ENCODE data around the gene AWAT2.

DNA sequence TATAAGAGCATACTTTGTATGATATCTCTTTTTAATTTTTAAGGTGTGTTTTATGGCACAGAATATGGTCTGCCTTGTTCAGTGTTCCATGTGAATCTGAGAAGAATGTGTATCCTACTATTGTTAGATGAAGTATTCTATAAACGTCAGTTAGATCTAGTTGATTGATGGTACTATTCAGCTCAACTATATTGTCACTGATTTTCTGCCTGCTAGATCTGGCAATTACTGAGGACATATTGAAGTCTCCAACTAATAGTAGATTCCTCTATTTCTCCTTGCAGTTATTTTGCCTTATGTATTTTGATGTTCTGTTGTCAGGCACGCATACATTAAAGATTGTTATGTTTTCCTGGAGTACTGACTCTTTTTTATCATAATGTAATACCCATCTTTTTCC, 39.8 kb downstream of the AWAT2 start:
- TF ChIP-seq RCOR1 (IDR thresholded peaks at IDR 0.05; ENCODE audit: borderline replicate concordance in 1 of 2, low read depth in 2 of 2, low read length in 2 of 2) (no peak), POLR2A (conservative IDR thresholded peaks at IDR 0.05) (no peak), CTCF (IDR thresholded peaks at IDR 0.05 in 2 of 3, conservative IDR thresholded peaks at IDR 0.05 in 1 of 3; ENCODE audit: insufficient read depth in 2 of 3, low read depth in 1 of 3, low read length in 3 of 3) (no peak), POLR2AphosphoS5 (IDR thresholded peaks at IDR 0.05; ENCODE audit: control insufficient read depth, insufficient read depth, low read depth, low read length) (no peak), ZBTB7A (IDR thresholded peaks at IDR 0.05; ENCODE audit: borderline replicate concordance, control insufficient read depth, low read depth, low read length) (no peak), TAL1 (IDR thresholded peaks at IDR 0.05) (no peak), NONO (IDR thresholded peaks at IDR 0.05; ENCODE audit: low read depth in 2 of 2, low read length in 1 of 2) (no peak), CHD1 (IDR thresholded peaks at IDR 0.05; ENCODE audit: low read length) (no peak), ZNF224 (CRISPR knock-in tag; IDR thresholded peaks at IDR 0.05) (no peak), MYNN (IDR thresholded peaks at IDR 0.05) (no peak), MYNN (CRISPR knock-in tag; IDR thresholded peaks at IDR 0.05) (no peak), JUNB (CRISPR knock-in tag; conservative IDR thresholded peaks at IDR 0.05) (no peak), ATF1 (CRISPR knock-in tag; IDR thresholded peaks at IDR 0.05) (no peak), ATF1 (tag; IDR thresholded peaks at IDR 0.05) (no peak)
- TF ChIP-seq, protein P1, sequence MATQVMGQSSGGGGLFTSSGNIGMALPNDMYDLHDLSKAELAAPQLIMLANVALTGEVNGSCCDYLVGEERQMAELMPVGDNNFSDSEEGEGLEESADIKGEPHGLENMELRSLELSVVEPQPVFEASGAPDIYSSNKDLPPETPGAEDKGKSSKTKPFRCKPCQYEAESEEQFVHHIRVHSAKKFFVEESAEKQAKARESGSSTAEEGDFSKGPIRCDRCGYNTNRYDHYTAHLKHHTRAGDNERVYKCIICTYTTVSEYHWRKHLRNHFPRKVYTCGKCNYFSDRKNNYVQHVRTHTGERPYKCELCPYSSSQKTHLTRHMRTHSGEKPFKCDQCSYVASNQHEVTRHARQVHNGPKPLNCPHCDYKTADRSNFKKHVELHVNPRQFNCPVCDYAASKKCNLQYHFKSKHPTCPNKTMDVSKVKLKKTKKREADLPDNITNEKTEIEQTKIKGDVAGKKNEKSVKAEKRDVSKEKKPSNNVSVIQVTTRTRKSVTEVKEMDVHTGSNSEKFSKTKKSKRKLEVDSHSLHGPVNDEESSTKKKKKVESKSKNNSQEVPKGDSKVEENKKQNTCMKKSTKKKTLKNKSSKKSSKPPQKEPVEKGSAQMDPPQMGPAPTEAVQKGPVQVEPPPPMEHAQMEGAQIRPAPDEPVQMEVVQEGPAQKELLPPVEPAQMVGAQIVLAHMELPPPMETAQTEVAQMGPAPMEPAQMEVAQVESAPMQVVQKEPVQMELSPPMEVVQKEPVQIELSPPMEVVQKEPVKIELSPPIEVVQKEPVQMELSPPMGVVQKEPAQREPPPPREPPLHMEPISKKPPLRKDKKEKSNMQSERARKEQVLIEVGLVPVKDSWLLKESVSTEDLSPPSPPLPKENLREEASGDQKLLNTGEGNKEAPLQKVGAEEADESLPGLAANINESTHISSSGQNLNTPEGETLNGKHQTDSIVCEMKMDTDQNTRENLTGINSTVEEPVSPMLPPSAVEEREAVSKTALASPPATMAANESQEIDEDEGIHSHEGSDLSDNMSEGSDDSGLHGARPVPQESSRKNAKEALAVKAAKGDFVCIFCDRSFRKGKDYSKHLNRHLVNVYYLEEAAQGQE (IDR thresholded peaks at IDR 0.05; ENCODE audit: borderline replicate concordance) = no peak
- TF ChIP-seq, protein P1 (CRISPR knock-in tag; IDR thresholded peaks at IDR 0.05; ENCODE audit: low read depth) = no peak
- TF ChIP-seq, protein P2, sequence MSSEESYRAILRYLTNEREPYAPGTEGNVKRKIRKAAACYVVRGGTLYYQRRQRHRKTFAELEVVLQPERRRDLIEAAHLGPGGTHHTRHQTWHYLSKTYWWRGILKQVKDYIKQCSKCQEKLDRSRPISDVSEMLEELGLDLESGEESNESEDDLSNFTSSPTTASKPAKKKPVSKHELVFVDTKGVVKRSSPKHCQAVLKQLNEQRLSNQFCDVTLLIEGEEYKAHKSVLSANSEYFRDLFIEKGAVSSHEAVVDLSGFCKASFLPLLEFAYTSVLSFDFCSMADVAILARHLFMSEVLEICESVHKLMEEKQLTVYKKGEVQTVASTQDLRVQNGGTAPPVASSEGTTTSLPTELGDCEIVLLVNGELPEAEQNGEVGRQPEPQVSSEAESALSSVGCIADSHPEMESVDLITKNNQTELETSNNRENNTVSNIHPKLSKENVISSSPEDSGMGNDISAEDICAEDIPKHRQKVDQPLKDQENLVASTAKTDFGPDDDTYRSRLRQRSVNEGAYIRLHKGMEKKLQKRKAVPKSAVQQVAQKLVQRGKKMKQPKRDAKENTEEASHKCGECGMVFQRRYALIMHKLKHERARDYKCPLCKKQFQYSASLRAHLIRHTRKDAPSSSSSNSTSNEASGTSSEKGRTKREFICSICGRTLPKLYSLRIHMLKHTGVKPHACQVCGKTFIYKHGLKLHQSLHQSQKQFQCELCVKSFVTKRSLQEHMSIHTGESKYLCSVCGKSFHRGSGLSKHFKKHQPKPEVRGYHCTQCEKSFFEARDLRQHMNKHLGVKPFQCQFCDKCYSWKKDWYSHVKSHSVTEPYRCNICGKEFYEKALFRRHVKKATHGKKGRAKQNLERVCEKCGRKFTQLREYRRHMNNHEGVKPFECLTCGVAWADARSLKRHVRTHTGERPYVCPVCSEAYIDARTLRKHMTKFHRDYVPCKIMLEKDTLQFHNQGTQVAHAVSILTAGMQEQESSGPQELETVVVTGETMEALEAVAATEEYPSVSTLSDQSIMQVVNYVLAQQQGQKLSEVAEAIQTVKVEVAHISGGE (CRISPR knock-in tag; IDR thresholded peaks at IDR 0.05) = no peak
